Fibroblast of skin of right biceps (primary cell): ENCODE data around the gene PAQR7.

Experiments used
- DNase-seq: peaks from one replicate; pipeline ENCODE4 v3.0.0-alpha.2; 2013

The PAQR7 gene

GRCh38 chr1:25815208-25816111 lies 60.0 kb downstream of the PAQR7 start:
- no peak for DNase-seq

DNA sequence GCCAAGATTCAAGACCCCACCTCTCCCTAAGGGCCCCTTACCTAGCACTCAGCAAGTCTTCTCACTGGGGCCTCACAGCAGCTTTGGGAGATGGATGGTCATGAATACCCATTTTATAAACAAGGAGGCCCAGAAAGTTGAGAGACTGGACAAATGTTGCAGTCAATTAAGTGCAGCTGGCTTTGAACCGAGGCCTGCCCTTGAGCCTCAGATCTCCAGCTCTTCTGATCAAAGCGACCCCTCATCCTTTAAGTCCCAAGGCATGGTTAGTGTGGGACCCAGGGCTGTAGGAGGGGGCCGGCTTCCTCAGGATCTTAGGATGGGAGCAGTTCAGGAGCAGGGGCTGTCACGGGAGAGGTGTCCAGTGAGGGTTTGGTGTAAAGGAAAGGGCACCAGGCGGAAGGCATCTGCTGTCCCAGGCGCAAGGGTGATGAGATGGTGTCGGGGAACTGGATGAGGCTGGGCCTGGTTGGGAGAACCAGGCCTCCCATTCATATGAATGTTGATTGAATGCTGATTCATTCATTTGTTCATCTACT lies 60.9 kb downstream of the PAQR7 start:
- no peak for DNase-seq

- DNase-seq, result no peak
Observed at GRCh38 chr1:25813734-25814471, 61.6 kb downstream of the PAQR7 start.

DNA sequence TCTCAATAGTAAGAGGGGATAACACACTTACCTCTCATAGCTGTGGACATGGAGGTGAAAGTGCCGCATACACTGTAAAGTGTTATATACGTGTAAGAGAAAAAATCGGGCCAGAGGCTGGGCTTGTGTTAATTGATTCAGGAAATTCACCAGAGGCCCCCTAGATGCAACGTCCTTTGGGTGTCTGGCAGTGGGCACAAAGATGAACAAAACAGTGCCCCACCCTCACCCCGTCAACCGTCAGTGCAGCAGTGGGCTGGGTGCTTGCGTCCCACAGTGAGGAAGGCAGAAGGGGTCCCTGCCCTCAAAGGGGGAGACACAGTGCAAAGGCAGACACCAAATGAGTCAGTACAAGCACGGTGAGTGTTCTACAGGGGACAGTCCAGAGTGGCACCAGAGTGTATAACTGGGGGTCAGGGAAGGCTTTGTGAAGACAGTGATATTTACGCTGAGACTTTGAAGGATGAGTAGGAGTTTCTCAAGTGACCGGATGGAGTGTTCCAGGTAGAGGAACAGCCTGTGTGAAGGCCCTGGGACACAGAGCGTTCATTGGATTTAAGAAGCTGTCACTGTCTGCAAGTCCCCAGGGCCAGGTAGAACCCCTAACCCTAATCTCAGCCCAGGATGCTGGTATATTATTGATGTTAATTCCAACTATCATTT lies 62.3 kb downstream of the PAQR7 start:
- no peak for DNase-seq
